ENCODE data around the gene CHST6. TPM values are rescaled to one million over a fixed set of nuclear protein-coding genes. Genes with fewer than 3 reads are reported as not detected.
"Not testable (repeated sequence)": the region's sequence is repeated elsewhere in the genome, so short reads cannot be mapped to it uniquely, and the experiment has no call there.

CHST6 gene
- total and polyA plus RNA-seq, 10 of the 15 experiments (the other 5 are each of a cell fraction or from before 2014, with no cell fraction given), result 0.14 to 2.5 (median 0.51) TPM

DNA sequence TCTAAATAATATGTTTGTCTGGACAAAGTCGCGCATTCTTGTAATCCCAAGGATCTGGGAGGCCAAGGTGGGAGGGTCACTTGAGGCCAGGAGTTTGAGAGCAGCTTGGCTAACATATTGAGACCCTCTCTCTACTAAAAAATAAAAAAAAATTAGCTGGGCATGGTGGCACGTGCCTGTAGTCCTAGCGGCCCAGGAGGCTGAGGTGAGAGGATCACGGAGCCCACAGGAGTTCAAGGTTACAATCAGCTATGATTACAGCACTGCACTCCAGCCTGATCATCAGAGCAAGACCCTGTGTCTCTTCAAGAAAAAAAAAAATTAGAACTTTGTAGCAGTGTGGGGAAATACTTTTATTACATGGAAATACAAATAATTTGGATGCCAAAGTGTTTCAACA is 6.1 kb upstream of the CHST6 start:
- in situ Hi-C loops (cut with MboI) (no loop called here), intact Hi-C loops (cut with micrococcal nuclease; ENCODE audit: unreplicated experiment) (no loop called here)
- Histone ChIP-seq H4K20me1 (ENCODE audit: control insufficient read depth, insufficient read depth) (no peaks in the 10 kb centered on the region), H3K4me1 (ENCODE audit: control insufficient read depth, insufficient read depth, low read length) (no peaks in the 10 kb centered on the region), H2AFZ (ENCODE audit: control insufficient read depth, low read depth, low read length) (no peak overlapping the region), H3K36me3 (ENCODE audit: control insufficient read depth in 2 of 2, insufficient read depth in 2 of 2, low read length in 1 of 2) (no peaks in the 10 kb centered on the region), H3K9me3 (replicated peaks; ENCODE audit: control insufficient read depth, insufficient read depth, low read length) (no peaks in the 10 kb centered on the region), H3K4me2 (ENCODE audit: control insufficient read depth, insufficient read depth) (no peak overlapping the region), H3K27me3 (replicated peaks in 1 of 2; ENCODE audit: control insufficient read depth in 2 of 2, insufficient read depth in 2 of 2, low read length in 1 of 2) (peaks cover 0 to 3% of the 10 kb centered on the region in 2 experiments; a peak in 2 of 4 replicates), H3K79me2 (ENCODE audit: control insufficient read depth, insufficient read depth, low read length) (no peaks in the 10 kb centered on the region), H3K27ac (ENCODE audit: control insufficient read depth, insufficient read depth) (no peak overlapping the region), H3K4me3 (no peak overlapping the region), H3K9ac (ENCODE audit: control insufficient read depth, insufficient read depth, low read length) (no peak overlapping the region)
- TF ChIP-seq ETV6 (conservative IDR thresholded peaks at IDR 0.05 in 1 of 2, IDR thresholded peaks at IDR 0.05 in 1 of 2; ENCODE audit: borderline replicate concordance in 1 of 2, low read depth in 1 of 2), result no peak
- TF ChIP-seq IKZF1 (conservative IDR thresholded peaks at IDR 0.05), result no peak
- no peak for TF ChIP-seq YBX1 (IDR thresholded peaks at IDR 0.05)
- no peak for TF ChIP-seq TCF12 (IDR thresholded peaks at IDR 0.05; ENCODE audit: low read depth, low read length)
- TF ChIP-seq MEF2A (IDR thresholded peaks at IDR 0.05; ENCODE audit: insufficient read depth, low read depth, low read length), result no peak
- no peak for TF ChIP-seq RELB (IDR thresholded peaks at IDR 0.05; ENCODE audit: low read depth)
- TF ChIP-seq, protein P1, sequence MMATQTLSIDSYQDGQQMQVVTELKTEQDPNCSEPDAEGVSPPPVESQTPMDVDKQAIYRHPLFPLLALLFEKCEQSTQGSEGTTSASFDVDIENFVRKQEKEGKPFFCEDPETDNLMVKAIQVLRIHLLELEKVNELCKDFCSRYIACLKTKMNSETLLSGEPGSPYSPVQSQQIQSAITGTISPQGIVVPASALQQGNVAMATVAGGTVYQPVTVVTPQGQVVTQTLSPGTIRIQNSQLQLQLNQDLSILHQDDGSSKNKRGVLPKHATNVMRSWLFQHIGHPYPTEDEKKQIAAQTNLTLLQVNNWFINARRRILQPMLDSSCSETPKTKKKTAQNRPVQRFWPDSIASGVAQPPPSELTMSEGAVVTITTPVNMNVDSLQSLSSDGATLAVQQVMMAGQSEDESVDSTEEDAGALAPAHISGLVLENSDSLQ (IDR thresholded peaks at IDR 0.05), result no peak
- TF ChIP-seq KAT2A (conservative IDR thresholded peaks at IDR 0.05; ENCODE audit: control insufficient read depth, low read depth, low read length), result no peak
- WGBS (ENCODE audit: insufficient coverage, insufficient replicate concordance, low lambda C conversion rate, missing lambda C conversion rate), result 58% methylated on average over 5 of the region's 5 CpGs
- no TSS peak for BruUV-seq (replicated peaks)
- DNase-seq (ENCODE audit: low read depth, low spot score) (no peak), FAIRE-seq (no peak), ATAC-seq (no peak)
- POLR2A ChIA-PET, result no interaction called here
- RAD21 ChIA-PET (ENCODE audit: unreplicated experiment), result no interaction called here
- SMC1A ChIA-PET (ENCODE audit: uncharacterized antibody, unreplicated experiment), result no interaction called here
- CTCF ChIA-PET, result interaction anchor here (0.7 kb wide), 1 partner anchor 10 kb away, joined by 3 read pairs; no protein-coding TSS in a partner anchor

DNA sequence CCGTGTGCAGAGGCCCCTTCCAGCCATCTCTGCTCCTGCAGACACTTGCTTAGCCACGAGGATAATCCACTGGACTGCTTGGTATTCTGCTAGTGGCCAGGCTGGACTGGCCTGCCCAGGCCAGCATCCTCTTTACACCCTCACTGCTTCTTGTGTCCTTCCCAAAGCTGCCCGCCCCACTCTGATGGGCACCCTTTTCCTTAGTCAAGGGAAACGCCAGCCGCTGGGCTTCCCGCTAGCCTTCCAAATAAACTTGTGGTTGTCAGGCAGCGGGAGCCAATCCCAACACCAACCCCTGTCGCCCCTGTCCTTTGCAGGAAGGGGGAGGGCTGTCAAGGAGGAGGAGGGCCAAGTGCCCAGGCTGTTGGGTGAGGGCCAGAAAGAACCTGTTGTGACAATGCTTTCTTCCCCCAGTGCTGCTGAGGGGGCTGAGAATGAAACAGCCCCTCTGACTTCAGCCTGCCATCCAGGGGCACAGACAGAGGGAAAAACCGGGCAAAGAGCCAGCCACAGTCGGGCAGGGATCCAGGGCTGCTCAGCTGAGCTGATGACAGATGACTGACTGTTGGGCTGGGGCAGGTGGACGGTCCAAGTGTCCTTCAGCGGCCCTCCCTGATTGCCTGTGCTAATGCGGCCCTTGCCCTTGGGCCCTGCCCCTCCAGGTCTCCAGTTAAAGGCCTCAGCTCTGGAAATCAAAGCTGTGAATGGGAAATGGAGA is 3.5 kb upstream of the CHST6 start:
- H3K4me1 ChIP-seq (ENCODE audit: control insufficient read depth, insufficient read depth, low read length); RAD21 ChIA-PET (ENCODE audit: unreplicated experiment); H3K27me3 ChIP-seq (replicated peaks in 1 of 2; ENCODE audit: control insufficient read depth in 2 of 2, insufficient read depth in 2 of 2, low read length in 1 of 2); H3K4me2 ChIP-seq (ENCODE audit: control insufficient read depth, insufficient read depth); POLR2A ChIA-PET; BruUV-seq (replicated peaks); in situ Hi-C loops (cut with MboI); H3K9me3 ChIP-seq (replicated peaks; ENCODE audit: control insufficient read depth, insufficient read depth, low read length); intact Hi-C loops (cut with micrococcal nuclease; ENCODE audit: unreplicated experiment); H2AFZ ChIP-seq (ENCODE audit: control insufficient read depth, low read depth, low read length); H3K27ac ChIP-seq (ENCODE audit: control insufficient read depth, insufficient read depth); H3K36me3 ChIP-seq (ENCODE audit: control insufficient read depth in 2 of 2, insufficient read depth in 2 of 2, low read length in 1 of 2); CTCF ChIA-PET; H3K79me2 ChIP-seq (ENCODE audit: control insufficient read depth, insufficient read depth, low read length); H3K9ac ChIP-seq (ENCODE audit: control insufficient read depth, insufficient read depth, low read length); SMC1A ChIA-PET (ENCODE audit: uncharacterized antibody, unreplicated experiment); H4K20me1 ChIP-seq (ENCODE audit: control insufficient read depth, insufficient read depth); ATAC-seq; H3K4me3 ChIP-seq; DNase-seq (ENCODE audit: low read depth, low spot score): not testable (repeated sequence)
- peak; percentile 69 for FAIRE-seq
- whole genome bisulfite sequencing (ENCODE audit: insufficient coverage, insufficient replicate concordance, low lambda C conversion rate, missing lambda C conversion rate), result 15% methylated on average over 11 of the region's 13 CpGs

Measured in GM12878 (cell line).